ENCODE results near the gene NCKAP5. TPM values are rescaled to one million over a fixed set of nuclear protein-coding genes. Genes with fewer than 3 reads are reported as not detected.

The NCKAP5 gene
- total RNA-seq, 2 experiments from 2014 or later: not detected

DNA sequence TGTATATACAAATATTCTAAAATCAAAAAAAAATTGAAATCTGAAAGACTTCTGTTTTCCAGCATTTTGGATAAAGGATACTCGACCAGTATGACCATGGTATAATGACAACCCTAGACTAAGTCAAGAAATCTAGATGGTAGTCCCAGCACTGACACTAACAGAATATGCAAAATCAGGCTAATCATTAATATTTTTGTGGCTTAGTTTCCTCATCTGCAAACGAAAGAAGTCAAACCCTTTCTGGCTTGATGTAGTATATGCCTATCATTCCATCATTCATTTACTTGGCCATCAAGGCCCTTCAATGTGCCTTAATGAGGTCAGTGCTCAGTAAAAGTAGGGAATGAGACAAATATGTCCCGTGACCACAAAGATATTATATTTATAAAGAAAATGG lies 83.5 kb downstream of the NCKAP5 start:
- H3K36me3 Mint-ChIP-seq (ENCODE audit: low read depth): no peaks in the 10 kb centered on the region
- H3K27me3 Mint-ChIP-seq: no peaks in the 10 kb centered on the region
- intact Hi-C loops (cut with micrococcal nuclease): no loop called here
- CTCF ChIA-PET: no interaction called here
- H3K4me1 Mint-ChIP-seq (ENCODE audit: low read depth): no peaks in the 10 kb centered on the region
- no peak overlapping the region for H3K27ac Mint-ChIP-seq
- no peak overlapping the region for H3K4me3 Mint-ChIP-seq
- POLR2A ChIA-PET: no interaction called here
- TF ChIP-seq, protein P1, sequence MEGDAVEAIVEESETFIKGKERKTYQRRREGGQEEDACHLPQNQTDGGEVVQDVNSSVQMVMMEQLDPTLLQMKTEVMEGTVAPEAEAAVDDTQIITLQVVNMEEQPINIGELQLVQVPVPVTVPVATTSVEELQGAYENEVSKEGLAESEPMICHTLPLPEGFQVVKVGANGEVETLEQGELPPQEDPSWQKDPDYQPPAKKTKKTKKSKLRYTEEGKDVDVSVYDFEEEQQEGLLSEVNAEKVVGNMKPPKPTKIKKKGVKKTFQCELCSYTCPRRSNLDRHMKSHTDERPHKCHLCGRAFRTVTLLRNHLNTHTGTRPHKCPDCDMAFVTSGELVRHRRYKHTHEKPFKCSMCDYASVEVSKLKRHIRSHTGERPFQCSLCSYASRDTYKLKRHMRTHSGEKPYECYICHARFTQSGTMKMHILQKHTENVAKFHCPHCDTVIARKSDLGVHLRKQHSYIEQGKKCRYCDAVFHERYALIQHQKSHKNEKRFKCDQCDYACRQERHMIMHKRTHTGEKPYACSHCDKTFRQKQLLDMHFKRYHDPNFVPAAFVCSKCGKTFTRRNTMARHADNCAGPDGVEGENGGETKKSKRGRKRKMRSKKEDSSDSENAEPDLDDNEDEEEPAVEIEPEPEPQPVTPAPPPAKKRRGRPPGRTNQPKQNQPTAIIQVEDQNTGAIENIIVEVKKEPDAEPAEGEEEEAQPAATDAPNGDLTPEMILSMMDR (IDR thresholded peaks at IDR 0.05): no peak
- DNase-seq: no peak
- no peaks in the 10 kb centered on the region for H3K9me3 Mint-ChIP-seq
- ATAC-seq: no peak

DNA sequence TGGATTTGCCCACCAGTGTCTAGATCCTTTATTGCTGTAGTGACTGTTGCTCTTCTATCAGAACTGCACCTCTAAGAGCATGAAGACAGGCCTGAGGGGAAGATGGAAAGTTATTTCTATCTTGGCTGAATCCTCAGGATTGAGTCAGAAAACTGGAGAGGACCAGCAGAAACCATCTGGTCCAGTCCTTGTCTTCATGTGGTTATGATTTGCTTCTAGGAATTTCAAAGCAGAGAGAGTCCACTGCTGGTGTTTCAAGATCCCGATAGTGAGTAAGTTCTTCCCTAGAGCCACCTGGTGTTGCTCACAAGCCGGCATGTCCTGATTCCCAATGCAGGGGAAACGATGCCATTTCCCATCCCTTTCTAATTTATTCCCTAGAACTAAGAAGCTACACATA lies 84.2 kb downstream of the NCKAP5 start:
- no peak for DNase-seq
- POLR2A ChIA-PET: no interaction called here
- CTCF ChIA-PET: no interaction called here
- Mint-ChIP-seq H3K27ac (no peak overlapping the region), H3K27me3 (no peaks in the 10 kb centered on the region), H3K4me1 (ENCODE audit: low read depth) (no peaks in the 10 kb centered on the region), H3K9me3 (no peaks in the 10 kb centered on the region), H3K4me3 (no peak overlapping the region), H3K36me3 (ENCODE audit: low read depth) (no peaks in the 10 kb centered on the region)
- TF ChIP-seq, protein P1 (IDR thresholded peaks at IDR 0.05): no peak
- ATAC-seq: no peak
- intact Hi-C loops (cut with micrococcal nuclease): no loop called here

DNA sequence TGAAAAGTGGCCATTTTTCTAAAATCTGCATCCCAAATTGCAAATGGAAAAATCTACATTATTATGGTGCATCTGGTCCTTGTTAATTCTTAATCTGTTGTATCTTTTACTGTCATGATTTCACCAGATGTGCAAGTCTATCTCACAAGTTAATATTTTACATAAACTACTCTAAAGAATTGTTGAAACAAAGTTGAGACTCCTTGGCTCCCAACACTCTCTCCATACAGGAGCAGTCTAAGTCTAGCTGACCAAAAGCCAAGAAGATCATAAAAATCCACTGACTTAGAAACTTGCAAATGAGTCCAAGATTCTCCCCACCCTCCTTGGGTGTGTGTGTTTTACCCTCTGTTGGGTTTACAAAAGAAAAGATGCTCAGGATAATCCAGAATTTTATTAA lies 85.1 kb downstream of the NCKAP5 start:
- no peak for DNase-seq
- H3K4me3 Mint-ChIP-seq: no peak overlapping the region
- TF ChIP-seq, protein P1 (IDR thresholded peaks at IDR 0.05): no peak
- ChIA-PET CTCF (no interaction called here), POLR2A (no interaction called here)
- ATAC-seq: no peak
- intact Hi-C loops (cut with micrococcal nuclease): no loop called here
- no peaks in the 10 kb centered on the region for H3K9me3 Mint-ChIP-seq
- no peaks in the 10 kb centered on the region for H3K27me3 Mint-ChIP-seq
- H3K4me1 Mint-ChIP-seq (ENCODE audit: low read depth): no peaks in the 10 kb centered on the region
- no peak overlapping the region for H3K27ac Mint-ChIP-seq
- no peaks in the 10 kb centered on the region for H3K36me3 Mint-ChIP-seq (ENCODE audit: low read depth)

DNA sequence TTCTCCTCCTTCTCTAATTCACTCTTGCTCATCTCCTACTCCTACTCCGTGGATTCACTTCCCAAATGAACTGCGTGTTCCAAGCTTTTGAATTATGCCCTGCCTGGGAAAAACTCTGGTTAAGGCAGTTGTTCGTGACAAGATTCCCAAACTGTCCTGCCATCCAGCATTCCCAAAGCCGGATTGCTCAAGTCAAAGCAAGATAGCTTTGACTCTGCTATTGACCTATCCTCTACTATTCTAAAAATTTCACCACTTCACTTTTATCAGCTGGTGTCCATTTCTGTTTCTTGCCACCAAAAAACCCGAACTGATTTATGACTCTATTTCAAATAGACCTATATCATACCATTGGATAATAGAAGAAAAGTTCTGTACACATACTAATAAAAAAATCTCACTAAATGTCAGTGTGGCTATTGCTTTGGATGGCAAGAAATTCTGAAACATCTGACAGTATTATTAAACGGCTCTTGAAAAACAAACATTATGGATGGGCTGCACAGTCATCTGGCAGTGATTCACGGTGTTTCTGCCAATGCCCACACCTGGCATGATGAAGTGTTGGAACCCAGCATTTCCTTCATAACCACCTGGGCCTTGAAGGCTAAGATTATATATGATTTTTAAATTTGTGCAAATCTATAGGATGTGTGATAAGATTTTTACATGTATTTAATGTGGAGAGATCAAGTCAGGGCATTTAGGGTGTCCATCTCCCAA lies 87.4 kb downstream of the NCKAP5 start:
- intact Hi-C loops (cut with micrococcal nuclease): no loop called here
- no peak for ATAC-seq
- H3K4me3 Mint-ChIP-seq: no peak overlapping the region
- ChIA-PET CTCF (no interaction called here), POLR2A (no interaction called here)
- H3K4me1 Mint-ChIP-seq (ENCODE audit: low read depth): no peaks in the 10 kb centered on the region
- DNase-seq: no peak
- TF ChIP-seq, protein P1 (IDR thresholded peaks at IDR 0.05): no peak
- H3K9me3 Mint-ChIP-seq: no peaks in the 10 kb centered on the region
- H3K27me3 Mint-ChIP-seq: no peaks in the 10 kb centered on the region
- H3K27ac Mint-ChIP-seq: no peak overlapping the region
- no peaks in the 10 kb centered on the region for H3K36me3 Mint-ChIP-seq (ENCODE audit: low read depth)

DNA sequence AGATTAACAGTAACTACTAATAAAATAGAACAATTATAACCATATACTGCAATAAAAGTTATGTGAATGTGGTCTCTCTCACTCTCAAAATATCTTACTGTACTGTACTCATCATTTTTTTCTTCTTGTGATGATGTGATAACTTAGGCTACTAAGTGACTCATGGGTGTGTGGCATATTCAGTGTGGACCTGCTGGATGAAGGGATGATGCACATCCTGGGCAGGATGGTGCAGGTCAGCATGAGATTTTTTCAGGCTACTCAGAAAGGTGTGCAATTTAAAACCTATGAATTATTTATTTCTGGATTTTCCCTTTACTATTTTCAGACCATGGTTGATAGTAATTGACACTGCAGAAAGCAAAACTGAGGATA lies 90.7 kb downstream of the NCKAP5 start:
- no peak for DNase-seq
- Mint-ChIP-seq H3K4me1 (ENCODE audit: low read depth) (no peaks in the 10 kb centered on the region), H3K36me3 (ENCODE audit: low read depth) (no peaks in the 10 kb centered on the region), H3K4me3 (no peak overlapping the region), H3K9me3 (no peaks in the 10 kb centered on the region), H3K27me3 (no peaks in the 10 kb centered on the region), H3K27ac (no peak overlapping the region)
- intact Hi-C loops (cut with micrococcal nuclease): no loop called here
- CTCF ChIA-PET: no interaction called here
- ATAC-seq: no peak
- POLR2A ChIA-PET: no interaction called here
- TF ChIP-seq, protein P1 (IDR thresholded peaks at IDR 0.05): no peak
